GM23338 (cell line): ENCODE data around the gene PCED1A. TPM values are rescaled to one million over a fixed set of nuclear protein-coding genes. Genes with fewer than 3 reads are reported as not detected.

Source experiments
- ATAC-seq: fragments of 200-7000 bp; cut with Tn5 transposase; 3 replicates; pipeline ENCODE4 v1.9.1; 2020
- DNase-seq: peaks from one replicate; pipeline ENCODE4 v3.0.0-alpha.2; 2015; ENCODE audit warnings: low spot score
- H2AFZ ChIP-seq: fragments of 200-600 bp; sonication (generic); 2 replicates; pipeline ENCODE4 v1.8.0; 2016; ENCODE audit warnings: antibody characterized with exemption, mild to moderate bottlenecking, moderate library complexity
- H3F3A ChIP-seq: fragments of 200-600 bp; sonication (generic); replicated peaks from 2 replicates; pipeline ENCODE4 v1.8.0; 2017; ENCODE audit warnings: antibody characterized with exemption, mixed run types, low read depth
- H3K27ac ChIP-seq: fragments of 200-600 bp; sonication (generic); 2 replicates; pipeline ENCODE4 v1.6.1; 2016; ENCODE audit warnings: low read depth
- H3K27me3 ChIP-seq: fragments of 200-600 bp; sonication (generic); 2 replicates; pipeline ENCODE4 v1.8.0; 2016; ENCODE audit warnings: mild to moderate bottlenecking, mixed run types, moderate library complexity; ENCODE audit not compliant: insufficient read depth
- H3K36me3 ChIP-seq: fragments of 200-600 bp; sonication (generic); 2 replicates; pipeline ENCODE4 v1.8.0; 2016; ENCODE audit warnings: mild to moderate bottlenecking; ENCODE audit not compliant: insufficient read depth
- H3K4me1 ChIP-seq: fragments of 200-600 bp; sonication (generic); 2 replicates; pipeline ENCODE4 v1.8.0; 2016; ENCODE audit warnings: mild to moderate bottlenecking, moderate library complexity; ENCODE audit not compliant: insufficient read depth
- H3K4me2 ChIP-seq: fragments of 200-600 bp; sonication (generic); 2 replicates; pipeline ENCODE4 v1.7.1; 2017; ENCODE audit warnings: mixed run types
- H3K4me3 ChIP-seq: fragments of 200-600 bp; sonication (generic); 2 replicates; pipeline ENCODE4 v1.6.1; 2016; ENCODE audit warnings: mixed run types
- H3K79me2 ChIP-seq: fragments of 200-600 bp; sonication (generic); replicated peaks from 2 replicates; pipeline ENCODE4 v1.8.0; 2017; ENCODE audit warnings: mild to moderate bottlenecking; ENCODE audit not compliant: insufficient read depth
- H3K9me2 ChIP-seq: fragments of 200-600 bp; sonication (generic); 2 replicates; pipeline ENCODE4 v1.8.0; 2017; ENCODE audit not compliant: insufficient read depth
- H4K20me1 ChIP-seq: fragments of 200-600 bp; sonication (generic); replicated peaks from 2 replicates; pipeline ENCODE4 v1.8.0; 2017; ENCODE audit warnings: mild to moderate bottlenecking; ENCODE audit not compliant: insufficient read depth
- H3K27ac Mint-ChIP-seq: 2 replicates; pipeline ENCODE4 v1.8.0; 2020; ENCODE audit warnings: inconsistent platforms, mild to moderate bottlenecking, moderate library complexity, mixed read lengths
- H3K27me3 Mint-ChIP-seq: 3 replicates; pipeline ENCODE4 v1.8.0; 2022; ENCODE audit warnings: low read depth, mild to moderate bottlenecking, moderate library complexity, mixed read lengths, inconsistent platforms; ENCODE audit not compliant: insufficient read depth, poor library complexity
- H3K36me3 Mint-ChIP-seq: 3 replicates; pipeline ENCODE4 v1.8.0; 2021; ENCODE audit warnings: low read depth, mild to moderate bottlenecking, inconsistent platforms, moderate library complexity, mixed read lengths
- H3K4me1 Mint-ChIP-seq: 3 replicates; pipeline ENCODE4 v1.8.0; 2020; ENCODE audit warnings: mild to moderate bottlenecking, inconsistent platforms, mixed read lengths
- H3K4me3 Mint-ChIP-seq: 3 replicates; pipeline ENCODE4 v1.8.0; 2021; ENCODE audit warnings: moderate library complexity, mild to moderate bottlenecking, inconsistent platforms, mixed read lengths
- H3K9me3 Mint-ChIP-seq: 3 replicates; pipeline ENCODE4 v1.8.0; 2020; ENCODE audit warnings: moderate library complexity, mild to moderate bottlenecking, inconsistent platforms, mixed read lengths
- CREB1 ChIP-seq: fragments of 250-450 bp; sonication (Bioruptor Pico); IDR thresholded peaks from 2 replicates; pipeline ENCODE4 v1.5.0; 2020; ENCODE audit warnings: low read depth, mild to moderate bottlenecking, moderate library complexity
- EZH2 ChIP-seq: fragments of 200-600 bp; sonication (generic); IDR thresholded peaks from one replicate; pipeline ENCODE4 v1.8.0; 2017; ENCODE audit warnings: antibody characterized with exemption, mild to moderate bottlenecking, low read depth; ENCODE audit not compliant: unreplicated experiment
- JUNB ChIP-seq: IDR thresholded peaks from one replicate; pipeline ENCODE4 v1.6.1; 2016; ENCODE audit warnings: antibody characterized with exemption; ENCODE audit not compliant: unreplicated experiment
- NANOG ChIP-seq: IDR thresholded peaks from 2 replicates; pipeline ENCODE4 v1.6.1; 2016; ENCODE audit warnings: antibody characterized with exemption, borderline replicate concordance
- STAT1 ChIP-seq: IDR thresholded peaks from one replicate; pipeline ENCODE4 v1.6.1; 2016; ENCODE audit warnings: antibody characterized with exemption; ENCODE audit not compliant: unreplicated experiment
- ZNF114 ChIP-seq: fragments of 250-450 bp; sonication (Bioruptor Pico); IDR thresholded peaks from 2 replicates; pipeline ENCODE4 v1.5.0; 2020; ENCODE audit warnings: mild to moderate bottlenecking, moderate library complexity
- ZNF331 ChIP-seq: fragments of 250-450 bp; sonication (Bioruptor Pico); IDR thresholded peaks from 2 replicates; pipeline ENCODE4 v1.5.0; 2020; ENCODE audit warnings: low read depth, mild to moderate bottlenecking, moderate library complexity
- polyA plus RNA-seq: library from polyadenylated mRNA; unstranded; fragments of >200 nt; fragmentation: Nextera tagmentation; extraction: Ambion mirVana; gene quantifications from 2 replicates; pipeline ENCODE4 v1.2.1, GENCODE V29; 2016
- total RNA-seq: library from RNA; depleted of rRNA; stranded (reverse); fragments of >200 nt; shearing (Covaris generic); gene quantifications from 2 replicates; pipeline ENCODE4 v1.2.3, GENCODE V29; 2014
- TF ChIP-seq, protein P1 (sequence below): fragments of 250-450 bp; sonication (Bioruptor Pico); IDR thresholded peaks from 2 replicates; pipeline ENCODE4 v1.5.0; 2020; ENCODE audit warnings: mild to moderate bottlenecking, moderate library complexity
- TF ChIP-seq, protein P2 (sequence below), 2 experiments: fragments of 200-600 bp in 1 of 2; sonication (generic) in 1 of 2; conservative IDR thresholded peaks; 2 replicates each; pipeline versions ENCODE4 v1.5.1 to v1.6.1; 2016 to 2017; ENCODE audit warnings: antibody characterized with exemption in 2 of 2, low read depth in 2 of 2, mild to moderate bottlenecking in 2 of 2, moderate library complexity in 1 of 2

The PCED1A gene
- total and polyA plus RNA-seq, 2 experiments from 2014 or later: 5.0 to 8.9 TPM

DNA sequence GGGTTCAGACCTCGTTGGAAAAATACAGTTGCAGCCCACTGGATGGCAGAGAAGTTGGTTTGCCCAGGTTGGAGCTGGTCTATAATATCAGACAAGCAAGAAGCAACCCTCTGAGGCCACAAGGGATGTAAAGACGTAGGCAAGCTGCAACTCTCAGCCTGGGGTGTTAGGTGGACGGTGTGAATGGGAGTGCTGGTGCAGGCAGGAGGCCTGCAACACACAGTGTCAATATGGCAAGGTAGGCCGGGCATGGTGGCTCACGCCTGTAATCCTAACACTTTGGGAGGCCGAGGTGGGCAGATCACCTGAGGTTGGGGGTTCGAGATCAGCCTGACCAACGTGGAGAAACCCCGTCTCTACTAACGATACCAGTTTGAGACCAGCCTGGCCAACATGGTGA lies 10.6 kb upstream of the PCED1A start:
- Histone ChIP-seq H3K9me2 (no peaks in the 10 kb centered on the region), H3K27me3 (no peaks in the 10 kb centered on the region), H3K79me2 (no peaks in the 10 kb centered on the region), H3K4me2 (no peak overlapping the region), H4K20me1 (0 out of 2 replicates have a peak, but pooled peaks cover 3% of the 10 kb centered on the region), H3K36me3 (no peaks in the 10 kb centered on the region), H3F3A (no peaks in the 10 kb centered on the region), H3K4me1 (no peaks in the 10 kb centered on the region), H3K4me3 (no peak overlapping the region), H2AFZ (no peak overlapping the region), H3K27ac (no peak overlapping the region)
- Mint-ChIP-seq H3K9me3 (no peaks in the 10 kb centered on the region), H3K4me3 (no peak overlapping the region), H3K27ac (no peak overlapping the region), H3K4me1 (peaks cover 3% of the 10 kb centered on the region; the same call in 1 of the 3 replicates), H3K27me3 (peaks cover 7% of the 10 kb centered on the region), H3K36me3 (no peaks in the 10 kb centered on the region)
- no peak for TF ChIP-seq CREB1 (CRISPR knock-in tag)
- TF ChIP-seq NANOG: no peak
- TF ChIP-seq EZH2: no peak
- no peak for DNase-seq
- ATAC-seq: no peak

DNA sequence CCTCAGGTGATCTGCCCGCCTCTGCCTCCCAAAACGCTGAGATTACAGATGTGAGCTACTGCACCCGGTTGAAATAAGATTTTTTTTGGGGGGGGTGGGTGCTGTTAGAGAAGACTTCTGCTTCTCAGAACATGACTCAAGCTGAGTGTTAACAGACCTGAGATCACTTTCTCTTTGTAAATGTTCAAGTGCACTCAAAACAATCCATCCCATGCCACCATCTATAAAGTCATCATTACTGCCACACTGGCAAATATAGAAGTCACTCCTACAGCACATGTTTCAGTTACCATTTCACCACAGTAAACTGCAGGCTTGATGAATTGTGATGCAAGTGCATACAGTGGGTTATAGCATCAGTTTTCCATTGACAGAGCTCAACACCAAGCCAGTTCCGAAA lies 9.1 kb upstream of the PCED1A start:
- no peaks in the 10 kb centered on the region for H3K9me3 Mint-ChIP-seq

DNA sequence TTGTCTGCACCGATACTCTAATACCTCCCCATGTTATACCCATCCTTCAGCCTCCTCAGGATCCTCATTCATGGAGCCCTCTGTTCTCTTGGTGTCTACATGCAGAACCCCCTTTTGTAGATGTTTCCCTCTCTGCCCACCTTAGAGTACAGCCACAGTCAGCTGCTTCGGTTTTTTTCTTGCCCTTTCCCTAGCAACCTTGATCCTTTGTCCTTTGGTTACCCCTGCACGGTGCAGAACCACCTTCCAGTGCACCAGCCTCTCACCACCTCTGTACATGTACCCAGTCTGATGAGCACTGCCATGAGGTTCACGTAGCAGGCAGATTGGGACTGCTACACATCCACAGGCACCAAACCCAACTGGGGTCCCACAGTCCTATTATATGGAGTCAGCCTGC lies 7.3 kb upstream of the PCED1A start:
- Mint-ChIP-seq H3K9me3 (no peaks in the 10 kb centered on the region), H3K4me3 (no peak overlapping the region), H3K4me1 (peaks cover 3% of the 10 kb centered on the region; the same call in 1 of the 3 replicates), H3K27ac (no peak overlapping the region), H3K27me3 (peaks cover 12% of the 10 kb centered on the region), H3K36me3 (no peaks in the 10 kb centered on the region)
- Histone ChIP-seq H3K4me2 (no peak overlapping the region), H3K4me1 (no peaks in the 10 kb centered on the region), H4K20me1 (0 out of 2 replicates have a peak, but pooled peaks cover 3% of the 10 kb centered on the region), H3K9me2 (no peaks in the 10 kb centered on the region), H2AFZ (no peak overlapping the region), H3K36me3 (no peaks in the 10 kb centered on the region), H3F3A (no peaks in the 10 kb centered on the region), H3K79me2 (no peaks in the 10 kb centered on the region), H3K27me3 (no peaks in the 10 kb centered on the region), H3K4me3 (no peak overlapping the region), H3K27ac (no peak overlapping the region)
- ATAC-seq (no peak), DNase-seq (no peak)
- no peak for TF ChIP-seq EZH2
- TF ChIP-seq ZNF114: no peak
- TF ChIP-seq, protein P1, sequence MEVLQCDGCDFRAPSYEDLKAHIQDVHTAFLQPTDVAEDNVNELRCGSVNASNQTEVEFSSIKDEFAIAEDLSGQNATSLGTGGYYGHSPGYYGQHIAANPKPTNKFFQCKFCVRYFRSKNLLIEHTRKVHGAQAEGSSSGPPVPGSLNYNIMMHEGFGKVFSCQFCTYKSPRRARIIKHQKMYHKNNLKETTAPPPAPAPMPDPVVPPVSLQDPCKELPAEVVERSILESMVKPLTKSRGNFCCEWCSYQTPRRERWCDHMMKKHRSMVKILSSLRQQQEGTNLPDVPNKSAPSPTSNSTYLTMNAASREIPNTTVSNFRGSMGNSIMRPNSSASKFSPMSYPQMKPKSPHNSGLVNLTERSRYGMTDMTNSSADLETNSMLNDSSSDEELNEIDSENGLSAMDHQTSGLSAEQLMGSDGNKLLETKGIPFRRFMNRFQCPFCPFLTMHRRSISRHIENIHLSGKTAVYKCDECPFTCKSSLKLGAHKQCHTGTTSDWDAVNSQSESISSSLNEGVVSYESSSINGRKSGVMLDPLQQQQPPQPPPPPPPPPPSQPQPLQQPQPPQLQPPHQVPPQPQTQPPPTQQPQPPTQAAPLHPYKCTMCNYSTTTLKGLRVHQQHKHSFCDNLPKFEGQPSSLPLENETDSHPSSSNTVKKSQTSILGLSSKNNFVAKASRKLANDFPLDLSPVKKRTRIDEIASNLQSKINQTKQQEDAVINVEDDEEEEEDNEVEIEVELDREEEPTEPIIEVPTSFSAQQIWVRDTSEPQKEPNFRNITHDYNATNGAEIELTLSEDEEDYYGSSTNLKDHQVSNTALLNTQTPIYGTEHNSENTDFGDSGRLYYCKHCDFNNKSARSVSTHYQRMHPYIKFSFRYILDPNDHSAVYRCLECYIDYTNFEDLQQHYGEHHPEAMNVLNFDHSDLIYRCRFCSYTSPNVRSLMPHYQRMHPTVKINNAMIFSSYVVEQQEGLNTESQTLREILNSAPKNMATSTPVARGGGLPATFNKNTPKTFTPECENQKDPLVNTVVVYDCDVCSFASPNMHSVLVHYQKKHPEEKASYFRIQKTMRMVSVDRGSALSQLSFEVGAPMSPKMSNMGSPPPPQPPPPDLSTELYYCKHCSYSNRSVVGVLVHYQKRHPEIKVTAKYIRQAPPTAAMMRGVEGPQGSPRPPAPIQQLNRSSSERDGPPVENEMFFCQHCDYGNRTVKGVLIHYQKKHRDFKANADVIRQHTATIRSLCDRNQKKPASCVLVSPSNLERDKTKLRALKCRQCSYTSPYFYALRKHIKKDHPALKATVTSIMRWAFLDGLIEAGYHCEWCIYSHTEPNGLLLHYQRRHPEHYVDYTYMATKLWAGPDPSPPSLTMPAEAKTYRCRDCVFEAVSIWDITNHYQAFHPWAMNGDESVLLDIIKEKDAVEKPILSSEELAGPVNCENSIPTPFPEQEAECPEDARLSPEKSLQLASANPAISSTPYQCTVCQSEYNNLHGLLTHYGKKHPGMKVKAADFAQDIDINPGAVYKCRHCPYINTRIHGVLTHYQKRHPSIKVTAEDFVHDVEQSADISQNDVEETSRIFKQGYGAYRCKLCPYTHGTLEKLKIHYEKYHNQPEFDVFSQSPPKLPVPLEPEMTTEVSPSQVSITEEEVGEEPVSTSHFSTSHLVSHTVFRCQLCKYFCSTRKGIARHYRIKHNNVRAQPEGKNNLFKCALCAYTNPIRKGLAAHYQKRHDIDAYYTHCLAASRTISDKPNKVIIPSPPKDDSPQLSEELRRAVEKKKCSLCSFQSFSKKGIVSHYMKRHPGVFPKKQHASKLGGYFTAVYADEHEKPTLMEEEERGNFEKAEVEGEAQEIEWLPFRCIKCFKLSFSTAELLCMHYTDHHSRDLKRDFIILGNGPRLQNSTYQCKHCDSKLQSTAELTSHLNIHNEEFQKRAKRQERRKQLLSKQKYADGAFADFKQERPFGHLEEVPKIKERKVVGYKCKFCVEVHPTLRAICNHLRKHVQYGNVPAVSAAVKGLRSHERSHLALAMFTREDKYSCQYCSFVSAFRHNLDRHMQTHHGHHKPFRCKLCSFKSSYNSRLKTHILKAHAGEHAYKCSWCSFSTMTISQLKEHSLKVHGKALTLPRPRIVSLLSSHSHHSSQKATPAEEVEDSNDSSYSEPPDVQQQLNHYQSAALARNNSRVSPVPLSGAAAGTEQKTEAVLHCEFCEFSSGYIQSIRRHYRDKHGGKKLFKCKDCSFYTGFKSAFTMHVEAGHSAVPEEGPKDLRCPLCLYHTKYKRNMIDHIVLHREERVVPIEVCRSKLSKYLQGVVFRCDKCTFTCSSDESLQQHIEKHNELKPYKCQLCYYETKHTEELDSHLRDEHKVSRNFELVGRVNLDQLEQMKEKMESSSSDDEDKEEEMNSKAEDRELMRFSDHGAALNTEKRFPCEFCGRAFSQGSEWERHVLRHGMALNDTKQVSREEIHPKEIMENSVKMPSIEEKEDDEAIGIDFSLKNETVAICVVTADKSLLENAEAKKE (CRISPR knock-in tag): no peak

More for the DNA sequence above, 9.1 kb upstream of the PCED1A start:
- Mint-ChIP-seq H3K36me3 (no peaks in the 10 kb centered on the region), H3K27me3 (peaks cover 10% of the 10 kb centered on the region), H3K27ac (no peak overlapping the region), H3K4me1 (peaks cover 3% of the 10 kb centered on the region; the same call in 1 of the 3 replicates), H3K4me3 (no peak overlapping the region)
- no peaks in the 10 kb centered on the region for H3K9me2 ChIP-seq
- 0 out of 2 replicates have a peak, but pooled peaks cover 3% of the 10 kb centered on the region for H4K20me1 ChIP-seq
- H3F3A ChIP-seq: no peaks in the 10 kb centered on the region
- H3K27me3 ChIP-seq: no peaks in the 10 kb centered on the region
- H2AFZ ChIP-seq: no peak overlapping the region
- no peak overlapping the region for H3K4me2 ChIP-seq
- no peaks in the 10 kb centered on the region for H3K36me3 ChIP-seq
- TF ChIP-seq, protein P2, sequence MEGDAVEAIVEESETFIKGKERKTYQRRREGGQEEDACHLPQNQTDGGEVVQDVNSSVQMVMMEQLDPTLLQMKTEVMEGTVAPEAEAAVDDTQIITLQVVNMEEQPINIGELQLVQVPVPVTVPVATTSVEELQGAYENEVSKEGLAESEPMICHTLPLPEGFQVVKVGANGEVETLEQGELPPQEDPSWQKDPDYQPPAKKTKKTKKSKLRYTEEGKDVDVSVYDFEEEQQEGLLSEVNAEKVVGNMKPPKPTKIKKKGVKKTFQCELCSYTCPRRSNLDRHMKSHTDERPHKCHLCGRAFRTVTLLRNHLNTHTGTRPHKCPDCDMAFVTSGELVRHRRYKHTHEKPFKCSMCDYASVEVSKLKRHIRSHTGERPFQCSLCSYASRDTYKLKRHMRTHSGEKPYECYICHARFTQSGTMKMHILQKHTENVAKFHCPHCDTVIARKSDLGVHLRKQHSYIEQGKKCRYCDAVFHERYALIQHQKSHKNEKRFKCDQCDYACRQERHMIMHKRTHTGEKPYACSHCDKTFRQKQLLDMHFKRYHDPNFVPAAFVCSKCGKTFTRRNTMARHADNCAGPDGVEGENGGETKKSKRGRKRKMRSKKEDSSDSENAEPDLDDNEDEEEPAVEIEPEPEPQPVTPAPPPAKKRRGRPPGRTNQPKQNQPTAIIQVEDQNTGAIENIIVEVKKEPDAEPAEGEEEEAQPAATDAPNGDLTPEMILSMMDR (conservative IDR thresholded peaks at IDR 0.05; ENCODE audit: low read depth in 2 of 2): no peak
- TF ChIP-seq EZH2 (no peak), CREB1 (CRISPR knock-in tag) (no peak), STAT1 (no peak), NANOG (no peak), ZNF331 (CRISPR knock-in tag) (no peak), JUNB (no peak)
- ATAC-seq (no peak), DNase-seq (no peak)
- H3K4me3 ChIP-seq: no peak overlapping the region
- H3K4me1 ChIP-seq: no peaks in the 10 kb centered on the region
- H3K79me2 ChIP-seq: no peaks in the 10 kb centered on the region
- no peak overlapping the region for H3K27ac ChIP-seq
